Neuron (in vitro differentiated cells): Measurements from ENCODE around the gene GALNTL6.

Source experiments
- H2AFZ ChIP-seq: one replicate; pipeline ENCODE4 v1.6.1; 2013; ENCODE audit warnings: low read depth, mild to moderate bottlenecking, inconsistent platforms, low read length, moderate library complexity
- H3K27me3 ChIP-seq: one replicate; pipeline ENCODE4 v1.6.1; 2013; ENCODE audit warnings: low read length; ENCODE audit not compliant: insufficient read depth
- H3K36me3 ChIP-seq: one replicate; pipeline ENCODE4 v1.6.1; 2013; ENCODE audit warnings: low read length; ENCODE audit not compliant: insufficient read depth
- H3K4me1 ChIP-seq: one replicate; pipeline ENCODE4 v1.6.1; 2013; ENCODE audit warnings: low read length; ENCODE audit not compliant: insufficient read depth
- H3K4me3 ChIP-seq: 2 replicates; pipeline ENCODE4 v1.5.1; 2013; ENCODE audit warnings: mild to moderate bottlenecking, low read length, moderate library complexity
- H3K9me3 ChIP-seq: one replicate; pipeline ENCODE4 v1.6.1; 2013; ENCODE audit warnings: low read length

The GALNTL6 gene

GRCh38 chr4:172352356-172352755 is 539.2 kb downstream of the GALNTL6 start:
- Histone ChIP-seq H3K9me3 (no peaks in the 10 kb centered on the region), H3K36me3 (no peaks in the 10 kb centered on the region), H3K4me3 (no peak overlapping the region), H2AFZ (no peak overlapping the region), H3K4me1 (no peaks in the 10 kb centered on the region), H3K27me3 (no peaks in the 10 kb centered on the region)

GRCh38 chr4:172356016-172356415 is 542.8 kb downstream of the GALNTL6 start:
- no peaks in the 10 kb centered on the region for H3K4me1 ChIP-seq
- no peaks in the 10 kb centered on the region for H3K36me3 ChIP-seq
- no peak overlapping the region for H2AFZ ChIP-seq
- no peaks in the 10 kb centered on the region for H3K27me3 ChIP-seq
- no peak overlapping the region for H3K4me3 ChIP-seq
- no peaks in the 10 kb centered on the region for H3K9me3 ChIP-seq

GRCh38 chr4:172357006-172357540 is 543.9 kb downstream of the GALNTL6 start:
- Histone ChIP-seq H2AFZ (no peak overlapping the region), H3K36me3 (no peaks in the 10 kb centered on the region), H3K4me1 (no peaks in the 10 kb centered on the region), H3K4me3 (no peak overlapping the region), H3K27me3 (no peaks in the 10 kb centered on the region), H3K9me3 (no peaks in the 10 kb centered on the region)

GRCh38 chr4:172362569-172362968 is 549.4 kb downstream of the GALNTL6 start:
- no peaks in the 10 kb centered on the region for H3K27me3 ChIP-seq
- H2AFZ ChIP-seq = no peak overlapping the region
- H3K4me3 ChIP-seq = no peak overlapping the region
- H3K4me1 ChIP-seq = no peaks in the 10 kb centered on the region
- no peaks in the 10 kb centered on the region for H3K36me3 ChIP-seq
- H3K9me3 ChIP-seq = no peaks in the 10 kb centered on the region

GRCh38 chr4:172369471-172369959 is 556.3 kb downstream of the GALNTL6 start:
- H3K27me3 ChIP-seq = no peaks in the 10 kb centered on the region
- H3K4me3 ChIP-seq = no peak overlapping the region
- no peaks in the 10 kb centered on the region for H3K36me3 ChIP-seq
- no peak overlapping the region for H2AFZ ChIP-seq
- no peaks in the 10 kb centered on the region for H3K4me1 ChIP-seq
- peaks cover 2% of the 10 kb centered on the region for H3K9me3 ChIP-seq

GRCh38 chr4:172377486-172378140 is 564.4 kb downstream of the GALNTL6 start:
- Histone ChIP-seq H3K4me3 (no peak overlapping the region), H2AFZ (no peak overlapping the region), H3K36me3 (no peaks in the 10 kb centered on the region), H3K4me1 (no peaks in the 10 kb centered on the region), H3K27me3 (no peaks in the 10 kb centered on the region), H3K9me3 (no peaks in the 10 kb centered on the region)

- Histone ChIP-seq H3K27me3 (no peaks in the 10 kb centered on the region), H3K36me3 (no peaks in the 10 kb centered on the region), H3K4me1 (no peaks in the 10 kb centered on the region), H3K9me3 (no peaks in the 10 kb centered on the region), H3K4me3 (no peak overlapping the region), H2AFZ (no peak overlapping the region)
These were observed 566.6 kb downstream of the GALNTL6 start for GRCh38 chr4:172379834-172380233.

GRCh38 chr4:172390331-172390730 is 577.1 kb downstream of the GALNTL6 start:
- Histone ChIP-seq H2AFZ (no peak overlapping the region), H3K4me3 (no peak overlapping the region), H3K27me3 (no peaks in the 10 kb centered on the region), H3K9me3 (no peaks in the 10 kb centered on the region), H3K36me3 (no peaks in the 10 kb centered on the region), H3K4me1 (no peaks in the 10 kb centered on the region)

- H3K9me3 ChIP-seq = no peaks in the 10 kb centered on the region
- H3K4me3 ChIP-seq = no peak overlapping the region
- H3K36me3 ChIP-seq = no peaks in the 10 kb centered on the region
- no peak overlapping the region for H2AFZ ChIP-seq
- no peaks in the 10 kb centered on the region for H3K27me3 ChIP-seq
- no peaks in the 10 kb centered on the region for H3K4me1 ChIP-seq
These were observed 579.5 kb downstream of the GALNTL6 start for GRCh38 chr4:172392741-172393140.

GRCh38 chr4:172393220-172393619 is 580.0 kb downstream of the GALNTL6 start:
- H3K4me3 ChIP-seq = no peak overlapping the region
- no peaks in the 10 kb centered on the region for H3K27me3 ChIP-seq
- no peak overlapping the region for H2AFZ ChIP-seq
- H3K4me1 ChIP-seq = no peaks in the 10 kb centered on the region
- H3K36me3 ChIP-seq = no peaks in the 10 kb centered on the region
- no peaks in the 10 kb centered on the region for H3K9me3 ChIP-seq

GRCh38 chr4:172404676-172405075 is 591.5 kb downstream of the GALNTL6 start:
- Histone ChIP-seq H3K36me3 (no peaks in the 10 kb centered on the region), H3K9me3 (no peaks in the 10 kb centered on the region), H2AFZ (no peak overlapping the region), H3K27me3 (no peaks in the 10 kb centered on the region), H3K4me3 (no peak overlapping the region), H3K4me1 (no peaks in the 10 kb centered on the region)

GRCh38 chr4:172410363-172410762 is 597.2 kb downstream of the GALNTL6 start:
- Histone ChIP-seq H3K9me3 (no peaks in the 10 kb centered on the region), H3K36me3 (no peaks in the 10 kb centered on the region), H3K4me1 (no peaks in the 10 kb centered on the region), H3K4me3 (no peak overlapping the region), H3K27me3 (no peaks in the 10 kb centered on the region), H2AFZ (no peak overlapping the region)

- H3K4me1 ChIP-seq = no peaks in the 10 kb centered on the region
- H3K4me3 ChIP-seq = no peak overlapping the region
- H2AFZ ChIP-seq = no peak overlapping the region
- no peaks in the 10 kb centered on the region for H3K36me3 ChIP-seq
- no peaks in the 10 kb centered on the region for H3K9me3 ChIP-seq
- H3K27me3 ChIP-seq = no peaks in the 10 kb centered on the region
These were observed 597.9 kb downstream of the GALNTL6 start for GRCh38 chr4:172411149-172411548.
